T-helper 1 cell (primary cell): ENCODE data around the gene DCLRE1B.

Experiments
- DNase-seq, 5 donors: peaks; one replicate each; pipeline ENCODE4 v3.0.0-alpha.2; 2012 to 2020
- total RNA-seq, 4 donors: gene quantifications; one replicate each; lab custom pipeline; 2026; lab: John Stamatoyannopoulos, UW

The DCLRE1B gene
- 5.1 to 7.1 (median 6.4) reads per million in 4 donors for total RNA-seq

DNA sequence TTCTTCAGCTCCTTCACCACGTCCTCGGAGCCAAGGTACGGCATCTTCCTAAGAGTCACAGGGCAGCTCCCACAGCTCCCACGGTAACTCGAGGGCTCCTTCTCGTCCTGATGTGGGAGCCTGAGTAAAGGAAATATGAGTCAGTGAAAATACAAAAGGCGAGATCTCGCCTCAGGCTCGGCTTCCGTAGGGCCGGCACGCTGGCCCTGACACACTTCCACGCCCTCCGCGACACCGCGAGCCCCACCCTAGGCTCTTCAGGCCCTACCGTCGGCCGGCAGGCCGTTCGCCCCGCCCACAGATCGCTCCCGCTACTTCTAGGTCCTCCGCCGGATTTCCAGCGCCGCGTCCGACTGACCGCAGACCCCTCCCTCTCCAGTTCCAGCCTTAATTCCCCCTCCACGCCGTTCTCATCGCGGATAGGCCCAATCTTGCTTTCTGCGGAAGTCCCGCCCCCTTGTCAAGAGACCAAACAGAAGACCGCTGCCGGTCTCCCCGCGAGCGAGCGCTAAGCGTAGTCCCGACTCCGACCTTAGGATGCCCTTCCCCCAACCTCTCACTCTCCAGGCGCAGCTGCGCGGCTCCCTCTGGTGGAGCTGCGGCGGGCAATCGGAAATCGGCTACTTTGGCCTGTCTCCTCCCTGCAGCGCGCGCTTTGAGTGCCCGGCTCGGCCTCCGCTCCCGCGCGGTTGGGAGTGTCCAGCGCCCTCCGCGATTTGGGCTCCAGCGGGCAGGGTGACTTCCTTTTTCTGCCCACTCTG, at the start of gene DCLRE1B, which contains the start of gene AP4B1:
Gene DCLRE1B, plus strand, starts transcription at position 653 of the 761 bp plus-strand sequence. CDS start 261 bp downstream, outside the sequence.
Gene AP4B1, minus strand, starts transcription at position 126 of the 761 bp plus-strand sequence. Its CDS starts 82 bp downstream, at position 44.
- DNase-seq, result peak; percentile 96 to 100 (median 97)

DNA sequence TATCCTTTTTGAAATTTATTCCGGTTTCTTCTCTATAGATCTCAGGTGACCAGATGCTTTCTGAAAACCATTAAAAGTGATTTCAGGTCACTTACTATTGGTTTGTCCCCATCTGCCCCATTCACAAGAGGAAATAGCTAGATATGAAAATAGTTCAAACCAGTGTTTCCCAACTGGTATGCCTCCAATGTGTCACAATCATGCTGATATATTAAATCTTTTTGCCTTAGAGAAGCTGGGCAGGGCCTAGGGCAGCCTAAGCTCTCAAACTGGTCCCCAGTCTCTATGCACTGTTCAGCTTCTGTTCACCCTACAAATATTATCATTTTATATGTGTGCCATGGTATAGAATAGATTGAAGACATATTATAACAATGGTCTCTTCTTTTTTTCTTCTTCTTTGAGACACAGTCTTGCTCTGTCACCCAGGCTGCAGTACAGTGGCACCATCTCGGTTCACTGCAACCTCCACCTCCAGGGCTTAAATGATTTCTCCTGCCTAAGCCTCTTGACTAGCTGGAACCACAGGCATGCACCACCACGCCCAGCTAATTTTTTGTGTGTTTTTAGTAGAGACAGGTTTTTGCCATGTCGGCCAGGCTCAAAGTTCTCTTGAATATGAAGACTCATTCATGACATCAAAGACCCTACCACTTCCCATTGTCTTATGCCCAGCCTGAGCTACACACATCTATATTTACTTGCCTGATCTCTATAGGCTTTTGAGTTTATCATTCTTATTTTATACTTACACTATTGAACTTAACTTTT, 49.3 kb upstream of the DCLRE1B start:
- DNase-seq, result no peak

DNA sequence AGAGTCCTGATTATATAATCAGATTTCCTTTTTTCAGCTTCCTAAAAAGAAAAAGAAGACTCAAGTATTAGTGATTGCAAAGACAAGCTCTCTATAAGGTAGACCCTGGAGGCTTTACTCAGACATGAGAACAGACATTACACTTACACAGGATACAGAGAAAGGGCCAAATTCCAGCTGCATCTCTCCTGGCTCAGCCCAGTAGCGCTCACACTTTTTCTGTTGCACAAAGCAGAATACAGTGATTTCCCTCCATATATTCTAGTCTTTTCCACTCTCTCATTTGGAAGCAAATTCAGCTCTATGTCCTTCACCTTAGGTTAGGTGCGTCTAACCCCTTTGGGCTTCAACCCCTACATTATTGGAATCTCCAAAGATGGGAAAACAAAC, 48.7 kb upstream of the DCLRE1B start:
- no peak for DNase-seq

DNA sequence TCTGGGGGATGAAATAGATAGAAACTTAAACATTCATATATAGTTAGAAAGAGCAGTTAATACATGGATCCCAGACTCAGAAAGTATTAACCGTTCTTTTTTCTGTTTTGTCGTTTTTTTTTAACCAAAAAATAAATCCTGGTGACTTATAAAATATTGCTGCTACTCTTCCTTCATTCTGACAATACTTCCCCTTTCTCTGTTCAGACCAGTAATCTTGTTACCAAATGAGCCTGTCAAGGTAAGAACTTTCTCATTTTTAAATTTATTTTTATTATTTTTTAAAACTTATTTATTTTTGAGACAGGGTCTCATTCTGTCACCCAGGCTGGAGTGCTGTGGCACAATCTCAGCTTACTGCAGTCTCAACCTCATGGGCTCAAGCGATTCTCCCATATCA, 47.4 kb upstream of the DCLRE1B start:
- DNase-seq, result no peak

DNA sequence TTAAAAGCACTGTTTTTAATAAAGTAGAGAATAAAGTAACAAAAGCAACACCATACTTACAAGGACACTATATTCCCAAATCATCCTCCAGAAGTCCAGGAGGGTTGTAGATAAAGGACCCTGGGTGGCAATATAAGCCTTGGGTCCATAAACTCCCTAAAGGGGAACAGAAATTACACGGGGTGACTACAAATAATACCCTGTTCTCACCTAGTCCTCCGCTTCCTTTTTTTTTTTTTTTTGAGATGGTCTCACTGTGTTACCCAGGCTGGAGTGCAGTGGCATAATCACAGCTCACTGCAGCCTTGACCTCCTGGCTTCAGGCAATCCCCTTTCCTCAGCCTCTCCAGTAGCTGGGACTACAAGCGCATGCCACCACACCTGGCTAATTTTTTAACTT, 46.7 kb upstream of the DCLRE1B start:
- DNase-seq, result no peak

DNA sequence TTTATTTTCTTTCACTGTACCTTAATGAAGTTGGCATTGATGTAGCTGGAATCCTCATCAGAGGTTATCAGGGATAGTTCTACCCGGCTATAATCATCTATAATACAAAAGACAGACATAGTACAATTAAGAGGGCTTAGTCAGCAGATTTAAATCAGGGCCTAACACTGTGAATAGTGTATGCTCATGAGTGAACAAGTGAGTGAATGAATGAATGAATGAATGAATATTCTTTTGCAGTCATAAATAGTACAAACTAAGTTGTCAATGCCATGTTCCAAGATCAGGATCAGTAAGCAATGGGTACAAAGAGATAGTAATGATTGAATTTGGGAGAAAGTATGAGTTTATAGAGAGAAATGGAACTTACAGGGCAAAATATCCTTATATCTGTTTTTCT, 46.1 kb upstream of the DCLRE1B start:
- no peak for DNase-seq

DNA sequence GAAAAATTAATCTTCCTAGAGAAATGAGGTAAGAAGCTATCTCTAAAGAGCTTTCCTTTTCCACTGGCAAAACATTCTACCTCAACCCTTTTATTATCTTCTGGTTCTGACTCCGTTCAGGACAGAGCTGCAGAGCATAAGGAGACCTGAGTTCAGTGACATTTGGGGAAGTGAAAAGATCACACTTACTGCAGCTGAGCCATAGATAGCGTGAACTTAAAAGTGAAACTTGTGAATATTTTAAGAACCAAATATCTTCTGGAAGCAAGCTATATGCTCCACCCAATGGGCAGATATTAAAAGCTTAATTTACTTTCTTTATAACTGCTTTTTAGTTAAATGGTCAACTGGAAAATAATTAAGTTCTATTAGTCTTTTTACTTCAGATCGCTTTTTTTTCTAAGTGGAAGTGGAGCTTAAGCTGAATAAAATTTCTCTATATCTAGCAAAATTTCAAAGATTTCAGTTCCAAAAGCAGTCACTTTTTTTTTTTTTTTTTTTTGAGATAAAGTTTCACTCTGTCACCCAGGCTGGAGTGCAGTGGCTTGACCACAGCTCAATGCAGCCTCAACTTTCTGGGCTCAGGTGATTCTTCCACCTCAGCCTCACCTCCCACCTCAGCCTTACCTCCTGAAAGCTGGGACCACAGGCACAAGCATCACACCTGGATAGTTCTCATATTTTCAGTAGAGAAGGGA, 45.5 kb upstream of the DCLRE1B start:
- no peak for DNase-seq

DNA sequence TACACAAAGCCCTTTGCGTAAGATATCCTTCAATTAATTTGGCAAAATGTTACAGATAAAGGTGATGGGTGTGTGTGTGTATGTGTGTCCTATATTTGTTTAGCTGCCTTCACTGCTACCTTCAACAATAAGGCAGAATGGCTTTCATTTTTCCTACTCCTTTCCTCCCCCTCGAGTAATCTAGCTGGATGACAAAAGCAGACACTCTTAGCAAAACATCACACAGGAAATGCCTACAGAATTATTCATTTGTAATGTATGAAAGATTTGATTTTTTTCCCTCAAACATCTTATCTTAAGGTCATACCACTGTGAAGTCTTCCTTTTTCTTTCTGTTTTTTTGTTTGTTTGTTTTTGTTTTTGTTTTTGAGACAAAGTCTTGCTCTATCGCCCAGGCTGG, 44.2 kb upstream of the DCLRE1B start:
- DNase-seq, result no peak

DNA sequence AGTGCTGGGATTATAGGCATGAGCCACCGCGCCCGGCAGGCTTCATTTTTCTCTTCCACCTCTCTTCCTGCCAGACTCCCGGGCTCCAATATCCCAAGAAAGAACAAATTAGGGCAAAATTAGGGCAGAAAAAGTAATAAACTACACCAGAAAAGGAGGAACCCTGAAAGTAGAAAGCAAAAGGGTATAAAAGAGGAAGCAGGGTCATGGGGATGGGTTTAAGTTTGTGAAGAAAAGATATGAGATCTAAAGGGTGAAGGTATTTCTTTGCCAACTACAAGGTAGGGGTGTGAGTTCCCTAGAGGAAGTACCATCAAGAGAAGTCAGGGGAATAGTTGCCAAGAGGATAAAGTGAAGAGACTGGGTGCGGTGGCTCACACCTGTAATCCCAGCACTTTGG, 43.5 kb upstream of the DCLRE1B start:
- no peak for DNase-seq

DNA sequence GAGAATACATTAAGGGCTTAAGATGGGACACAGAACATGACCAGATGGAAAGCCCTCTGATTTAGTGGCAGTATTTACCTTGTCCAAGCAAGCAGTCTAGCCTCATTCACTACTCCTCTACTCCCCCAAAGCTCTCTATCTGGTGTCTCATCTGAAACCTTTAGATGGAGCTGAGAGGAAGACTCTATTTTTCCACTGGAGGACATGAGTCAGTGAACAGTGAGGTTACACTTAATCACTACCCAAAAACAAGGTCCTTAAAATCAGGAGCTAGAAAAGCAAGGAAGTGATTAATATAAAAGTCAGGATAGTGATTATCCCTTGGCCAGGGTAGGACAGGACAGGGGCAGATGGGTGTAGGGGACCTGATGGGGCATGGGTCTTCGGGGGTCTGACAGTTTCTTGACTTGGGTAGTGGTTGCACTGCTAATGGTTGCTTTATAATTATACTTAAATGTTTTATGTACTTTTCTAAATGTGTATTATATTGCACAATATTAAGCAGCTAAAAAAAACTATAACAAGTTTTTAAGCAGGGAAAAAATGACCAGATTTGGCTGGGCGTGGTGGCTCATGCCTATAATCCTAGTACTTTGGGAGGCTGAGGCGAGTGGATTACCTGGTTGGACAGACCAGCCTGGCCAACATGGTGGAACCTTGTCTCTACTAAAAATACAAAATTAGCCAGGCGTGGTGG, 36.6 kb upstream of the DCLRE1B start:
- no peak for DNase-seq

DNA sequence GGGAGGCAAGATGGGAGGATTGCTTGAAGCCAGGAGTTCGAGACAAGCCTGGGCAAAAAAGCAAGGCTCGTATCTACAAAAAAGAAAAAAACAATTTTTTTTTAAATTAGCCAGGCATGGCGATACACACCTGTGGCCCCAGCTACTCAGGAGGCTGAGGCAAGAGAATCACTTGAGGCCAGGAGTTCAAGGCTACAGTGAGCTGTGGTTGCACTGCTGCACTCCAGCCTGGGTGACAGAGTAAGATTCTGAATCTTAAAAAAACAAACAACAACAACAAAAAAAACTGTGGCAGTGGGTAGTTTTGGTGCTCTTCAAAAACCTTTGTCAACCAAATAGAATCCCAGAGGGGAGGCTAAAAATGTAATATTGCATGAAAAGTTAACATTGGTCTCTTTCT, 34.3 kb upstream of the DCLRE1B start:
- DNase-seq, result peak in 1 of 5 donors; percentile 37

DNA sequence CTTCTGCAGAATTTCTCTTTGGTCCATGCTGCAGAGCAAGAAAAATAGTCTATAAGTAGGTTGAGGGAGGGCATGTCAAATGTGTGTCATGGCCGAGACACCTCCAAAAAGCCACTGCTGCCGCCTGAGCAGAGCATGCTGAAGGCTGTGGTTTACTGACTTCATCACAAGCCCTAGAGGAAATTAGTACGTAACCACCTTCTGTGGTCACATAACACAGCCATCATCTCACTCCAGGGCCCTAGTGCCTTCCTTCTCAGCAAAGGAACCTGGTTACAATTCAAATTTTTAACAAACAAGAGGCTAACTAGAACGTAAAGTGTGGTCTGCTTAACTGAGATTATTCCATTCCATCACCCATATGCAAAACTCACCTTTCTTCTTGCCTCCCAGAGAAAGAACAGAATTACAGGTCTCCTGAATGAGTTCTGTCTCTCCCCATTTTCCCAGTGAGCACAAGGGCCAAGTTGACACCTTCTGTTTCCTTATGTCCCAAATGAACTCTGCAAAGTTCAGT, 33.5 kb upstream of the DCLRE1B start, which contains the start of gene PTPN22:
Gene PTPN22, minus strand, starts transcription at position 116 of the 517 bp plus-strand sequence.
- peak; percentile 46 to 95 (median 71) for DNase-seq

DNA sequence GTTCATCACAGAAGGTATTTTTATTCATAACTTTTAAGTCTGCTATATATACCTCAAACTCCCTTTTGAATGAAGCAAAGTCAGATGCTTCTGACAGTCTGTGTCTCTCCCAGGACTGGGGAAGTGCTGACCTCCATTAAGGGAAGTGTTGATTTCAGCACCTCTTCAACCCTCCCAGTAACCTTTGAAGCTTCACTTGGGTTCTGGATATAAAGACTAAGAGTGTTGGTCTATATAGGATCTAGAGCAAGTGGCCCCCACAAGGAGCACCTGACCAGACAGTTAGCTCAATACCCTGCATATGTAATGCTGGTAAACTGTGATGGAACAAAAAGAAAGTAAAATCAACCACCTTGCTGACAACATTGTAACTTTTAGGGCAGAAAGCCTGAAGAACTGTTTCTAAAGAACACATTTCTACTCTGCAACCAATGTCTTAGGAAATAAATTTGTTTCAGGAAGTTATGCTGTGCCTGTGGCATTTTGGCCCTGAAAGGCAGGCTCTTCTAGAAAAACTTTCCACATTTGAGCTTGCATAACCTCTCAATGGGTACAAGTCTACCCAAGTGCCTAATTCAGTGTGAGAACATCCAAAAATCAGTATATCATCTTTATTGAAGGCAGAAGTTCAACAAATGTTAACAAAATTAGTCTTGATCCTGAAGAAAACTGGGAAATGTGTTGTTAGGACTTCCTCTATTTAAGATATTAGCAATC, 32.7 kb upstream of the DCLRE1B start:
- DNase-seq, result peak in 1 of 5 donors; percentile 60

DNA sequence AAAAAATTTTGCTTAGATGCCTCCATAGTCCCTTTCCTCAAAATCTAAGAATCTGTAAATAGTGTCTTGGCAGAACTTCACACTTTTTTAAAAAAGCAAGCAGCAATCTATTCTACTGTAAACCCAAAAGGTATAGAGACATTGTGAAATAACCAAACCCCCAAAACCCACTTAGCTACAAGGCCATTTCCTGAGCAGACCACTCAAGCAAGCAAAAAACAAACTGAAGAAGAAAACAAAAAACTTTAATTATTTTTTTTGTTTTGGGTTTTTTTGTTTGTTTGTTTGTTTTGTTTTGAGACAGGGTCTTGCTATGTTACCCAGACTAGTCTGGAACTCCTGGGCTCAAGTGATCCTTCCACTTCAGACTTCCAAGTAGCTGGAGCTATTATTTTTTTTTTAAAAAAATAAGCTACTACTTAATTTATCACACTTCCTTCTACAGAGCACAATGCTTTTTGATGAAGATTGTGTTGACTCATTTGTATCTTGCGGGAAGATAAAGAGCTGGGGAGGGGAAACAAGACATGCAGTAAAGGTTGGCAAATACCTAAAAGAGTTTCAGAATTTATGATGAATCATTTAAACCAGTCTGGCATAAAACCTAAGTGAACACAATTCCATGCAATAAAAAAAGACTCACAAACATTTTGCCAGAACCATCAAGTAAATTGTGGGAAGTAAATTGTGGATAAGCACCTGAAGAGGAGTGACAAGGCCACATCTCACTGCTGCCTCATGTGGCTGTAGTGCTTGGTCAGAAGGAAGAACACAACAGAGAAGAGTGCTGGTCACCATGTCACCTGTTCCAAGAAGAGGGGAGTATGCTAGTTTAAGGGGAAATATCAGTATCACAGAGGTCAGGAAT, 30.9 kb upstream of the DCLRE1B start:
- peak in 1 of 5 donors; percentile 74 for DNase-seq

DNA sequence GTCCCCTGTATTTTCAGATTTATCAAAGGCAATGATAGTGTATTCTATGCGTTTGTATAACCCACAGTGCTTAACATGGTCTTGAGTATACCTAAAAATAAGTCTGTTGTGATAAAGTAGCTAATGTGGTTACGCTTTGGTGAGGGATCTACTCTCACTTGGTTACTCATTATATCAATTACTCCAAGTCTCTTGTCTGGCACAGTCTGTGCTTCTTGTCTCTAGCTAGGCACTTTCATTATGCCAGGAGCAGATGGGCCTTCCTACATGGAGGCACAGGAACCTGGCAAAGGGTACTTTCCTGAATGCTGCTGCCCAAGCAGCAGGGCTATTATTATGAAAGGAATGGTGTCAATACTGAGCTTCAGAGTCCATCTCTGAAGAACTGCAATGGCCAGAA, 29.4 kb upstream of the DCLRE1B start:
- no peak for DNase-seq

DNA sequence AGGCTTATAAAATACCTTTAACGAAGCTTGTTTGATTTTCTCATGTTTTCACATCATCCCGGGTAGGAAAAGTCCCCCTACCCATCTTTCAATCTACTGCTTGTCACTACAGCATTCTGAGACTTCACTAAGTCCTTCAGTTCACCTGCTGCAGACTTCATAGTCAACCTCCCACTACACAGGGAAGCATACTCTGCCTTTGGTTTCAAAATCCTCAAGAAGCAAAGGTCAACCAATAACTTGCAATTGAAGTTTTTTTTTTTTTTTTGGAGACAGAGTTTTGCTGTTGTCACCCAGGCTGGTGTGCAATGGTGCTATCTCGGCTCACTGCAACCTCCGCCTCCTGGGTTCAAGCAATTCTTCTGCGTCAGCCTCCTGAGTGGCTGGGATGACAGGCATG, 28.9 kb upstream of the DCLRE1B start:
- DNase-seq, result no peak

DNA sequence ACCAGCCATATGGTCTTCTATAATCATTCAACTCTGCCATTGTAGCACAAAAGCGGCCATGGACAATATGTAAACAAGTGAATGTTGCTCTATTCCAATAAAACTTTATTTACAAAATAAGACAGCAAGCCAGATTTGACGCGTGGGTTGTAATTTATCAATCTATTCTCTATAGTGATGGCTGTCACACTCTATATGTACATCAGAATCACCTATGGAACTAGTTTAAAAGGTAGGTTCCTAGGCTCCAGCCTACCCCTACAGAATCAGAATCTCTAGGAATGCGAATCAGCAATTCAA, 25.4 kb upstream of the DCLRE1B start:
- DNase-seq, result no peak

DNA sequence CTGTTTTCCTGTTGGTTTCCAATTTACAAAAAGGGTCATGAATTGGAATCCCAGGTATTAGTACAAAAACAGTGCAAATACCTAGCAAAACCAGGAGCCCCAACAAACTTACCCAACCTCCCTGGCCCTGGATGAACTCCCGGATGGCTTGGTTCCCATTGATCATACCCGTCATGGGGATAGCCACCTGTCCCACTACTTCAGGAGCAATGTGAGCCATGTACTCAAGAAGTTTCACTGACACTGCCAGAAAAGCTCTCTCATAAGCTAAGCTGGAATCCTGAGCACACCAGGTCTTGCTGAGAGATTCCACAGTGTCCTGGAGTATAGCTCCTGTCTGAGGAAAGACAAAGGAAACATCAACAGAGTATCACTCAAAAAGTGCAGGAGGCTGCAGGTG, 23.5 kb upstream of the DCLRE1B start:
- no peak for DNase-seq

DNA sequence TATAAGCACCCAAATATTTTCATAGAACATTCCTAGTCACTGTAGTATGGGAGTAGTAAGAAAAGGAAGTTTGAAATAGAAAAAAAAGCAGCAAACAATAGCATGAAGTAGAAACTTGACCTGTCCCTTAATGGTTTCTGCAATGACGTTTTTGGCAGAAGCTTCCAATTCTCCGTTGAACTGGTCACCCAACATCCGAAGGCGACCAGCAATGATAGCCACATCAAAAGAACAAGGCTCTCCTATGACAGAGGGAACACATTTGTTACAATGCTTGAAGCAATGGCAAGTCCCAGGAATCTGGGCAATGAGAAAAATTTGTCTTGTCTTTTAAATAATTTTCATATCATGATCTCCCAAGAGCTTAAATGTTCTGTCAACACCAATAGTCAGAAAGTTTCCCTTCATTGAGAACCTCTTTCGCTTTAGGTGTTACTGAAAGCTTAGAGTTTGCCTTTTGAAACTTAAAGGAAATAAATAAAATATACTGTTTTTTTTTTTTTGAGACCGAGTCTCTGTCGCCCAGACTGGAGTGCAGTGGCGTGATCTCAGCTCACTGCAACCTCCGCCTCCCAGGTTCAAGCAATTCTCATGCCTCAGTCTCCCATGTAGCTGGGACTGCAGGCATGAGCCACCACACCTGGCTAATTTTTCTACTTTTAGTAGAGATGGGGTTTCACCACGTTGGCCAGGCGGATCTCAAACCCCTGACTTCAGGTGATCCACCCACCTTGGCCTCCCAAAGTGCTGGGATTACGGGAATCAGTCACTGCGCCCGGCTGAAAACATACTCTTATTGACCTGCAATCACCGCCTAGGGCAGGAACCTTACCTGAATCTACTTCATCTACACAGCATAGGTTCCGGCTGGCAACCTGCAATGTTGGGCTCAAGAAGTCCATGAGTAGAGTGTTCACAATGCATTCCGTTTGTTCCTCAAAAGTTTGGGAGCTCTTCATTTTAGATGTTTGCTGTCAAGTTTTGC, 18.4 kb upstream of the DCLRE1B start:
- no peak for DNase-seq
